GM12878 (cell line): Measurements from ENCODE around the gene PAX7. TPM values are rescaled to one million over a fixed set of nuclear protein-coding genes. Genes with fewer than 3 reads are reported as not detected.

ENCODE experiments used
- ATAC-seq: fragments of 200-7000 bp; cut with Tn5 transposase; 3 replicates; pipeline ENCODE4 v1.9.1; 2020; ENCODE audit warnings: mild to moderate bottlenecking, moderate library complexity
- BruUV-seq: library from RNA; stranded (reverse); fragments of 400-500 nt; replicated peaks from 2 replicates; lab custom pipeline; 2021; lab: Mats Ljungman, UMichigan
- CTCF ChIA-PET: fragments of 300-600 bp; sonication (Branson Sonifier 250); formaldehyde crosslinking; extraction: SDS; loops from one replicate; lab custom pipeline; 2021; ENCODE audit warnings: inconsistent platforms; lab: Yijun Ruan, JAX
- POLR2A ChIA-PET: fragments of 350-600 bp; formaldehyde crosslinking; extraction: SDS; loops from one replicate; lab custom pipeline; 2021; ENCODE audit warnings: inconsistent platforms; lab: Charles Lee
- RAD21 ChIA-PET: fragments of 300-600 bp; sonication (Branson Sonifier 250); formaldehyde crosslinking; loops from one replicate; lab custom pipeline; 2023; ENCODE audit warnings: antibody characterized with exemption; ENCODE audit not compliant: unreplicated experiment; lab: Charles Lee
- SMC1A ChIA-PET: fragments of 300-600 bp; sonication (Branson Sonifier 250); formaldehyde crosslinking; loops from one replicate; lab custom pipeline; 2023; ENCODE audit not compliant: unreplicated experiment, uncharacterized antibody; lab: Charles Lee
- DNase-seq: peaks from one replicate; pipeline ENCODE4 v3.0.0-alpha.2; 2011; ENCODE audit warnings: low read depth, low spot score
- FAIRE-seq: peaks from 3 replicates; lab custom pipeline; 2011; peaks lifted over from hg19 to GRCh38; lab: Jason Lieb, UNC
- H2AFZ ChIP-seq: 2 replicates; pipeline ENCODE4 v1.6.0; 2011; ENCODE audit warnings: low read depth, low read length, control low read depth; ENCODE audit not compliant: control insufficient read depth
- H3K27ac ChIP-seq: 2 replicates; pipeline ENCODE4 v1.5.1; 2011; ENCODE audit warnings: control low read depth; ENCODE audit not compliant: control insufficient read depth, insufficient read depth
- H3K27me3 ChIP-seq, 2 experiments: replicated peaks in 1 of 2; 2 replicates each; pipeline versions ENCODE4 v1.6.0 to v1.6.1; 2011; ENCODE audit warnings: low read length in 1 of 2; ENCODE audit not compliant: control insufficient read depth in 2 of 2, insufficient read depth in 2 of 2
- H3K36me3 ChIP-seq, 2 experiments: 2 replicates each; pipeline ENCODE4 v1.5.1; 2011; ENCODE audit warnings: low read length in 1 of 2; ENCODE audit not compliant: control insufficient read depth in 2 of 2, insufficient read depth in 2 of 2
- H3K4me1 ChIP-seq: 2 replicates; pipeline ENCODE4 v1.6.1; 2011; ENCODE audit warnings: mild to moderate bottlenecking, low read length, moderate library complexity, mixed read lengths; ENCODE audit not compliant: control insufficient read depth, insufficient read depth
- H3K4me2 ChIP-seq: 2 replicates; pipeline ENCODE4 v1.6.0; 2011; ENCODE audit warnings: control low read depth; ENCODE audit not compliant: control insufficient read depth, insufficient read depth
- H3K4me3 ChIP-seq: fragments of 200-600 bp; sonication (generic); 2 replicates; pipeline ENCODE4 v1.5.1; 2016
- H3K79me2 ChIP-seq: 2 replicates; pipeline ENCODE4 v1.6.0; 2011; ENCODE audit warnings: low read length; ENCODE audit not compliant: control insufficient read depth, insufficient read depth
- H3K9ac ChIP-seq: 2 replicates; pipeline ENCODE4 v1.8.0; 2011; ENCODE audit warnings: low read length, control low read depth, mixed read lengths; ENCODE audit not compliant: control insufficient read depth, insufficient read depth
- H3K9me3 ChIP-seq: replicated peaks from 3 replicates; pipeline ENCODE4 v1.5.1; 2011; ENCODE audit warnings: mild to moderate bottlenecking, low read length; ENCODE audit not compliant: control insufficient read depth, insufficient read depth
- H4K20me1 ChIP-seq: 2 replicates; pipeline ENCODE4 v1.6.0; 2011; ENCODE audit not compliant: control insufficient read depth, insufficient read depth
- EP300 ChIP-seq, 2 experiments: fragments of 150-350 bp in 1 of 2; IDR thresholded peaks; 2 replicates each; pipeline ENCODE4 v1.6.1; 2011 to 2012; ENCODE audit warnings: low read depth in 2 of 2, low read length in 2 of 2, borderline replicate concordance in 1 of 2, improper control_type of control experiment in 1 of 2, inconsistent platforms in 1 of 2; ENCODE audit not compliant: control insufficient read depth in 1 of 2
- GABPA ChIP-seq: IDR thresholded peaks from 2 replicates; pipeline ENCODE4 v1.6.1; 2014; ENCODE audit warnings: antibody characterized with exemption, low read depth, mild to moderate bottlenecking, inconsistent platforms
- MTA3 ChIP-seq: IDR thresholded peaks from 2 replicates; pipeline ENCODE4 v1.6.1; 2012; ENCODE audit warnings: low read length, inconsistent platforms, borderline replicate concordance
- NRF1 ChIP-seq: conservative IDR thresholded peaks from 2 replicates; pipeline ENCODE4 v1.6.1; 2011; ENCODE audit warnings: mild to moderate bottlenecking, low read depth, low read length, improper control_type of control experiment
- RELA ChIP-seq: fragments of 450-650 bp; IDR thresholded peaks from 2 replicates; pipeline ENCODE4 v1.8.0; 2014; ENCODE audit warnings: borderline replicate concordance; ENCODE audit not compliant: partially characterized antibody
- SMC3 ChIP-seq: IDR thresholded peaks from 2 replicates; pipeline ENCODE4 v1.6.1; 2011; ENCODE audit warnings: low read length, improper control_type of control experiment, borderline replicate concordance
- WGBS: methylation state at CpG from one replicate; pipeline ENCODE4 v1.1.6; 2016; ENCODE audit warnings: low lambda C conversion rate; ENCODE audit not compliant: insufficient replicate concordance, insufficient coverage; ENCODE audit errors: missing lambda C conversion rate; 5-methylcytosine and 5-hydroxymethylcytosine counted together
- in situ Hi-C: fragments of 300-500 bp; cut with MboI; formaldehyde crosslinking; loops from 9 replicates; pipeline ENCODE4 v1.14.3; 2018; ENCODE audit warnings: mixed read lengths
- intact Hi-C: fragments of 100-400 bp; cut with micrococcal nuclease; formaldehyde crosslinking; loops from one replicate; pipeline ENCODE4 v1.14.2; 2022; ENCODE audit not compliant: unreplicated experiment
- polyA plus RNA-seq, 11 experiments: library from polyadenylated mRNA; depleted of rRNA in 4 of 11; unstranded in 6 of 11; stranded (reverse) in 5 of 11; fragments of >200 nt; fragmentation: Nextera tagmentation in 4 of 11; fragmentation: Illumina TruSeq in 1 of 11; extraction: Ambion mirVana in 4 of 11; extraction: Trizol in 1 of 11; gene quantifications; 1 replicate in 1 of 11; 2 replicates in 10 of 11; pipeline versions ENCODE4 v1.2.1 to v1.2.3, GENCODE V29; 2011 to 2016; ENCODE audit warnings: inconsistent platforms in 2 of 11, missing spikeins in 2 of 11, low read depth in 1 of 11
- total RNA-seq, 4 experiments: library from RNA; depleted of rRNA in 3 of 4; stranded (reverse); fragments of >200 nt in 3 of 4; fragmentation: Illumina TruSeq in 1 of 4; extraction: Trizol in 1 of 4; gene quantifications; 2 replicates each; pipeline versions ENCODE4 v1.2.1 to v1.2.3, GENCODE V29; 2013 to 2021
- TF ChIP-seq, protein P1 (sequence below): IDR thresholded peaks from 2 replicates; pipeline ENCODE4 v1.6.1; 2011; ENCODE audit warnings: mild to moderate bottlenecking, low read depth, low read length, moderate library complexity; ENCODE audit not compliant: insufficient replicate concordance

The PAX7 gene
- total and polyA plus RNA-seq, 10 of the 15 experiments (the other 5 are each of a cell fraction or from before 2014, with no cell fraction given): not detected

DNA sequence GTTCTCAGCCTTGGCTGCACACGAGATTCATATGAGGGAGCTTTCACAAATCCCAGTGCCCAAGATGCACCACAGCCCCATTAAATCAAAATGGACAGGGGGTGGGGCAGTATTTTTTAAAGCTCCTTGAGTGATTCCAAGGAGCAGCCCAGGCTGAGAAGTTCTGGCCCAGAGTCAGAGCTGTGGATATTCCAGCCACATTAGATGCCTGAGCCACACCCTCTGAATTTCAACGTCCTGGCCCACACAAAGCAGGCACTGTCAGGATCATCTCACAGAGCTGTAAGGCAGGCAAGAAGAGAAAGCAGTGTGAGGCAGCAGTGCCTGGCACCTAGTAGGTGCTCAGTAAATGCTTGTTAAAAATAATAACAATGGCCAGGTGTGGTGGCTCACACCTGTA lies 37.4 kb downstream of the PAX7 start:
- Histone ChIP-seq H3K9me3 (no peaks in the 10 kb centered on the region), H3K9ac (no peak overlapping the region), H3K79me2 (no peaks in the 10 kb centered on the region), H2AFZ (no peak overlapping the region), H3K4me1 (no peaks in the 10 kb centered on the region), H3K36me3 (no peaks in the 10 kb centered on the region), H3K4me3 (no peak overlapping the region), H3K27ac (no peak overlapping the region), H3K4me2 (no peak overlapping the region), H4K20me1 (no peaks in the 10 kb centered on the region), H3K27me3 (peaks cover 2 to 5% of the 10 kb centered on the region in 2 experiments; a peak in 3 of 4 replicates)
- CTCF ChIA-PET: interaction anchor here (0.7 kb wide), 1 partner anchor 159 kb away, joined by 3 read pairs; no protein-coding TSS in a partner anchor
- FAIRE-seq: no peak
- in situ Hi-C loops: no loop called here
- POLR2A ChIA-PET: no interaction called here
- DNase-seq: no peak
- WGBS: 0% methylated on average over 2 of the region's 2 CpGs
- ATAC-seq: no peak
- SMC1A ChIA-PET: no interaction called here
- intact Hi-C loops: no loop called here
- RAD21 ChIA-PET: no interaction called here
- TF ChIP-seq RELA (no peak), EP300 (IDR thresholded peaks at IDR 0.05; ENCODE audit: borderline replicate concordance in 1 of 2, control insufficient read depth in 1 of 2, low read depth in 2 of 2, low read length in 2 of 2) (no peak), NRF1 (no peak), SMC3 (no peak), MTA3 (no peak), GABPA (no peak)
- TF ChIP-seq, protein P1, sequence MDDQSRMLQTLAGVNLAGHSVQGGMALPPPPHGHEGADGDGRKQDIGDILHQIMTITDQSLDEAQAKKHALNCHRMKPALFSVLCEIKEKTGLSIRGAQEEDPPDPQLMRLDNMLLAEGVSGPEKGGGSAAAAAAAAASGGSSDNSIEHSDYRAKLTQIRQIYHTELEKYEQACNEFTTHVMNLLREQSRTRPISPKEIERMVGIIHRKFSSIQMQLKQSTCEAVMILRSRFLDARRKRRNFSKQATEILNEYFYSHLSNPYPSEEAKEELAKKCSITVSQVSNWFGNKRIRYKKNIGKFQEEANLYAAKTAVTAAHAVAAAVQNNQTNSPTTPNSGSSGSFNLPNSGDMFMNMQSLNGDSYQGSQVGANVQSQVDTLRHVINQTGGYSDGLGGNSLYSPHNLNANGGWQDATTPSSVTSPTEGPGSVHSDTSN: no peak
- no TSS peak for BruUV-seq
